CD4-positive, alpha-beta T cell (primary cell): ENCODE results near the gene ZNF544. TPM values are rescaled to one million over a fixed set of nuclear protein-coding genes. Genes with fewer than 3 reads are reported as not detected.
A peak's percentile ranks its signal among the peaks of the same experiment; 100 is the strongest.

Experiments used
- ATAC-seq: fragments of 200-7000 bp; cut with Tn5 transposase; one replicate; pipeline ENCODE4 v1.10.0; 2022; ENCODE audit warnings: mild to moderate bottlenecking; ENCODE audit not compliant: poor library complexity
- CTCF ChIA-PET: fragments of 350-600 bp; sonication (Branson Sonifier 250); formaldehyde crosslinking; loops from one replicate; lab custom pipeline; 2021; ENCODE audit warnings: antibody characterized with exemption, inconsistent platforms; lab: Charles Lee
- POLR2A ChIA-PET: fragments of 350-600 bp; sonication (Branson Sonifier 250); formaldehyde crosslinking; loops from one replicate; lab custom pipeline; 2021; ENCODE audit warnings: antibody characterized with exemption, inconsistent platforms; lab: Charles Lee
- DNase-seq, 14 experiments: peaks; one replicate each; pipeline ENCODE4 v3.0.0-alpha.2; 2013 to 2020; ENCODE audit warnings: mixed read lengths in 2 of 14
- H3K27ac ChIP-seq, 2 donors: one replicate each; pipeline versions ENCODE4 v1.5.1 to v1.7.0; 2013; ENCODE audit warnings: low read length in 2 of 2, low read depth in 1 of 2, mild to moderate bottlenecking in 1 of 2
- H3K27me3 ChIP-seq, 2 experiments: 1 replicate in 1 of 2; 2 replicates in 1 of 2; pipeline versions ENCODE4 v1.6.1 to v1.7.0; 2013; ENCODE audit warnings: low read length in 2 of 2, control low read depth in 1 of 2, mild to moderate bottlenecking in 1 of 2, moderate library complexity in 1 of 2; ENCODE audit not compliant: insufficient read depth in 2 of 2, control insufficient read depth in 1 of 2
- H3K36me3 ChIP-seq: one replicate; pipeline ENCODE4 v1.6.1; 2013; ENCODE audit warnings: low read length, control low read depth; ENCODE audit not compliant: insufficient read depth
- H3K4me1 ChIP-seq: one replicate; pipeline ENCODE4 v1.6.1; 2013; ENCODE audit warnings: low read length, control low read depth; ENCODE audit not compliant: insufficient read depth
- H3K4me3 ChIP-seq: one replicate; pipeline ENCODE4 v1.5.1; 2013; ENCODE audit warnings: mild to moderate bottlenecking, low read length, moderate library complexity
- H3K9me3 ChIP-seq, 2 experiments: 1 replicate in 1 of 2; 2 replicates in 1 of 2; pipeline versions ENCODE4 v1.6.1 to v1.7.0; 2013; ENCODE audit warnings: low read length in 2 of 2, mild to moderate bottlenecking in 2 of 2, control low read depth in 1 of 2, moderate library complexity in 1 of 2; ENCODE audit not compliant: control insufficient read depth in 1 of 2, insufficient read depth in 1 of 2
- H3K27ac Mint-ChIP-seq: one replicate; pipeline ENCODE4 v1.8.0; 2020; ENCODE audit warnings: mixed read lengths
- H3K27me3 Mint-ChIP-seq: one replicate; pipeline ENCODE4 v1.8.0; 2021; ENCODE audit warnings: mixed read lengths
- H3K36me3 Mint-ChIP-seq: one replicate; pipeline ENCODE4 v1.8.0; 2021; ENCODE audit warnings: low read depth, mixed read lengths
- H3K4me1 Mint-ChIP-seq: one replicate; pipeline ENCODE4 v1.8.0; 2021; ENCODE audit warnings: low read depth, mixed read lengths
- H3K4me3 Mint-ChIP-seq: one replicate; pipeline ENCODE4 v1.8.0; 2020; ENCODE audit warnings: mild to moderate bottlenecking, mixed read lengths
- H3K9me3 Mint-ChIP-seq: one replicate; pipeline ENCODE4 v1.8.0; 2020; ENCODE audit warnings: mixed read lengths
- intact Hi-C, 2 experiments: fragments of 100-400 bp; cut with DNase I in 1 of 2; cut with micrococcal nuclease in 1 of 2; formaldehyde crosslinking; loops; one replicate each; pipeline versions ENCODE4 v1.15.1 to v1.9.0; 2023 to 2025; cut with DNase I, micrococcal nuclease
- total RNA-seq, 174 experiments: library from RNA in 2 of 174; stranded (reverse) in 2 of 174; gene quantifications; one replicate each; pipeline ENCODE4 v1.2.3 and lab custom pipeline; 2021 to 2026
- TF ChIP-seq, protein P1 (sequence below): fragments of 200-600 bp; IDR thresholded peaks from one replicate; pipeline ENCODE4 v1.8.0; 2022; ENCODE audit warnings: antibody characterized with exemption, mild to moderate bottlenecking

The ZNF544 gene
- total RNA-seq, 2 experiments from 2014 or later, result 6.3 to 7.2 TPM

DNA sequence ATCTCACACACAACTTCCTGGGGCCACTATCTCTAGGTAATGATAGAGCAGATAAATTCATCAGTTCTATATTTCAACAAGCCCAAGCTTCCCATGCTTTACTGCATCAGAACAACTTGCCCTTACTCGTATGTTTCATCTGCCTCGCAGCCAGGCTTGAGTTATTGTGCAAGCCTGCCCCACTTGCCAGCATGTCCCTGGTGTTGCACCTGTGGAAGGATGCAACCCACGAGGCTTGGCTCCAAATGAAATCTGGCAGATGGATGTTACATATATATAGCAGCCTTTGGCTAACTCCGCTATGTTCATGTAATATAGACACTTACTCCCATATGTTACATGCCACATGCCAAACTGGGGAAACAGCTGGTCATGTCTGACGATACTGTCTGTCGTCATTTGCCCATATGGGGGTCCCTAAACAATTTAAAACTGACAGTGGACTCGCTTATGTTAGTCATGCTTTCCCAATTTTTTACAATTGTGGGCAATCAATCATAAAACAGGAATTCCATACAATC, 82.7 kb downstream of the ZNF544 start:
- Mint-ChIP-seq H3K9me3 (no peaks in the 10 kb centered on the region), H3K36me3 (peaks cover 98% of the 10 kb centered on the region), H3K27ac (no peak overlapping the region), H3K4me1 (peaks cover 39% of the 10 kb centered on the region), H3K4me3 (peak overlapping the region; percentile 6), H3K27me3 (no peaks in the 10 kb centered on the region)
- Histone ChIP-seq H3K27ac (no peak overlapping the region), H3K9me3 (peaks cover 0 to 9% of the 10 kb centered on the region in 2 experiments), H3K36me3 (peaks cover 83% of the 10 kb centered on the region), H3K4me1 (peaks cover 7% of the 10 kb centered on the region), H3K4me3 (no peak overlapping the region), H3K27me3 (no peaks in the 10 kb centered on the region)
- CTCF ChIA-PET, result no interaction called here
- intact Hi-C loops, result no loop called here
- POLR2A ChIA-PET, result no interaction called here
- DNase-seq (no peak), ATAC-seq (no peak)
- TF ChIP-seq, protein P1, sequence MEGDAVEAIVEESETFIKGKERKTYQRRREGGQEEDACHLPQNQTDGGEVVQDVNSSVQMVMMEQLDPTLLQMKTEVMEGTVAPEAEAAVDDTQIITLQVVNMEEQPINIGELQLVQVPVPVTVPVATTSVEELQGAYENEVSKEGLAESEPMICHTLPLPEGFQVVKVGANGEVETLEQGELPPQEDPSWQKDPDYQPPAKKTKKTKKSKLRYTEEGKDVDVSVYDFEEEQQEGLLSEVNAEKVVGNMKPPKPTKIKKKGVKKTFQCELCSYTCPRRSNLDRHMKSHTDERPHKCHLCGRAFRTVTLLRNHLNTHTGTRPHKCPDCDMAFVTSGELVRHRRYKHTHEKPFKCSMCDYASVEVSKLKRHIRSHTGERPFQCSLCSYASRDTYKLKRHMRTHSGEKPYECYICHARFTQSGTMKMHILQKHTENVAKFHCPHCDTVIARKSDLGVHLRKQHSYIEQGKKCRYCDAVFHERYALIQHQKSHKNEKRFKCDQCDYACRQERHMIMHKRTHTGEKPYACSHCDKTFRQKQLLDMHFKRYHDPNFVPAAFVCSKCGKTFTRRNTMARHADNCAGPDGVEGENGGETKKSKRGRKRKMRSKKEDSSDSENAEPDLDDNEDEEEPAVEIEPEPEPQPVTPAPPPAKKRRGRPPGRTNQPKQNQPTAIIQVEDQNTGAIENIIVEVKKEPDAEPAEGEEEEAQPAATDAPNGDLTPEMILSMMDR, result no peak

Other genes starting within 250 kb of the ZNF544 start
- 10 to 100 TPM; 11.1 to 13.6 TPM for gene ZNF606, start 226.1 kb upstream of the ZNF544 start, total RNA-seq
- not detected for gene ZSCAN1, start 194.9 kb upstream of the ZNF544 start, total RNA-seq
- gene ZNF135, start 169.6 kb upstream of the ZNF544 start, total RNA-seq, result 1 to 10 TPM; 1.2 to 1.4 TPM
- gene ZSCAN18, start 130.7 kb upstream of the ZNF544 start, total RNA-seq, result 10 to 100 TPM; 57.1 to 58.8 TPM
- gene ZNF329, start 78.1 kb upstream of the ZNF544 start, total RNA-seq, result 10 to 100 TPM; 15.0 to 16.9 TPM
- 10 to 100 TPM; 51.0 to 51.4 TPM for gene ZNF274, start 45.9 kb upstream of the ZNF544 start, total RNA-seq
- gene ZNF8, start 50.0 kb downstream of the ZNF544 start, total RNA-seq, result 1 to 10 TPM; 9.5 to 9.6 TPM
- 100 to 1,000 TPM; 150 to 153 TPM for gene ERVK3-1, start 76.5 kb downstream of the ZNF544 start, total RNA-seq
- gene ZSCAN22, start 98.1 kb downstream of the ZNF544 start, total RNA-seq, result under 1 TPM; 0.77 to 0.81 TPM
- 1 to 10 TPM; 7.6 to 8.4 TPM for gene A1BG, start 124.6 kb downstream of the ZNF544 start, total RNA-seq
- under 1 TPM; 0.28 to 0.55 TPM for gene ZNF497, start 133.8 kb downstream of the ZNF544 start, total RNA-seq
- 1 to 10 TPM in 1 of 2 experiments, under 1 TPM in 1; 0.71 to 1.0 TPM for gene ZNF837, start 152.1 kb downstream of the ZNF544 start, total RNA-seq
- 1,000 to 10,000 TPM; 1,619 to 1,646 TPM for gene RPS5, start 158.4 kb downstream of the ZNF544 start, total RNA-seq
- gene RNF225, start 166.7 kb downstream of the ZNF544 start, total RNA-seq, result under 1 TPM in 1 of 2 experiments, not detected in 1; 0.55 TPM
- gene ZNF584, start 179.7 kb downstream of the ZNF544 start, total RNA-seq, result 1 to 10 TPM; 1.7 to 1.8 TPM
- 1 to 10 TPM; 1.0 to 1.4 TPM for gene ZNF132, start 211.2 kb downstream of the ZNF544 start, total RNA-seq
- 1 to 10 TPM; 6.3 to 7.6 TPM for gene ZNF324B, start 222.7 kb downstream of the ZNF544 start, total RNA-seq
- 10 to 100 TPM; 24.3 to 25.2 TPM for gene ZNF324, start 238.2 kb downstream of the ZNF544 start, total RNA-seq
- gene ZNF446, start 247.4 kb downstream of the ZNF544 start, total RNA-seq, result 10 to 100 TPM; 13.6 to 14.6 TPM